Glutamatergic neuron (in vitro differentiated cells): Measurements from ENCODE around the gene HNRNPF. TPM values are rescaled to one million over a fixed set of nuclear protein-coding genes. Genes with fewer than 3 reads are reported as not detected.

Source experiments
- DNase-seq: peaks from one replicate; pipeline ENCODE4 v3.0.0; 2022
- H3K27ac Mint-ChIP-seq: one replicate; pipeline ENCODE4 v1.8.0; 2020; ENCODE audit warnings: mild to moderate bottlenecking, mixed read lengths, inconsistent platforms; ENCODE audit not compliant: unreplicated experiment
- H3K27me3 Mint-ChIP-seq: one replicate; pipeline ENCODE4 v1.8.0; 2020; ENCODE audit warnings: mild to moderate bottlenecking, moderate library complexity, mixed read lengths, inconsistent platforms; ENCODE audit not compliant: unreplicated experiment
- H3K36me3 Mint-ChIP-seq: one replicate; pipeline ENCODE4 v1.8.0; 2020; ENCODE audit warnings: mild to moderate bottlenecking, mixed read lengths, inconsistent platforms; ENCODE audit not compliant: unreplicated experiment
- H3K4me1 Mint-ChIP-seq: one replicate; pipeline ENCODE4 v1.8.0; 2020; ENCODE audit warnings: mild to moderate bottlenecking, low read depth, mixed read lengths, inconsistent platforms; ENCODE audit not compliant: unreplicated experiment
- H3K4me3 Mint-ChIP-seq: one replicate; pipeline ENCODE4 v1.8.0; 2020; ENCODE audit warnings: mild to moderate bottlenecking, mixed read lengths, inconsistent platforms; ENCODE audit not compliant: unreplicated experiment
- H3K9me3 Mint-ChIP-seq: one replicate; pipeline ENCODE4 v1.8.0; 2020; ENCODE audit warnings: mild to moderate bottlenecking, moderate library complexity, mixed read lengths, inconsistent platforms; ENCODE audit not compliant: unreplicated experiment
- total RNA-seq: library from RNA; stranded (reverse); fragmentation: NEBNext Ultra II Directional; extraction: Animal tissue kit (Norgen Biotek cat#: 25700); gene quantifications from one replicate; pipeline ENCODE4 v1.2.1, GENCODE V29; 2021; ENCODE audit not compliant: unreplicated experiment
- TF ChIP-seq, protein P1 (sequence below): fragments of 200-600 bp; sonication (generic); IDR thresholded peaks from one replicate; pipeline ENCODE4 v1.5.0; 2021; ENCODE audit not compliant: partially characterized antibody, unreplicated experiment

The HNRNPF gene
- total RNA-seq, 1 donor from 2014 or later: 99.7 TPM

DNA sequence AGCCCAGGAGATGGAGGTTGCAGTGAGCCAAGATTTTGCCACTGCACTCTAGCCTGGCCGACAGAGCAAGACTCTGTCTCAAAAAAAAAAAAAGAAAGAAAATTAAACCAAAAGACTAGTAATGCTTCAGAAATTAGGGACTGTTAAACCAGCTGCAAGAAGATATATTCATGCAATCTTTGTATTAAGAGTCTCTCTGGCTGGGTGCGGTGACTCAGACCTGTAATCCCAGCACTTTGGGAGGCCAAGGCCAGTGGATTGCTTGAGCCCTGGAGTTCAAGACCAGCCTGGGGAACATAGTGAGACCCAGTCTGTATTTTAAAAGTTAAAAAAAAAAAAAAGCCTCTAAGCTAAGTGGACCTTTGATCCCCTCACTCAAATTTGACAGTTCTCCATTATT is 2.5 kb upstream of the HNRNPF start:
- Mint-ChIP-seq H3K4me3 (no peak overlapping the region), H3K27ac (no peak overlapping the region), H3K27me3 (peaks cover 4% of the 10 kb centered on the region), H3K9me3 (peaks cover 2% of the 10 kb centered on the region), H3K36me3 (no peaks in the 10 kb centered on the region), H3K4me1 (peaks cover 3% of the 10 kb centered on the region)
- TF ChIP-seq, protein P1, sequence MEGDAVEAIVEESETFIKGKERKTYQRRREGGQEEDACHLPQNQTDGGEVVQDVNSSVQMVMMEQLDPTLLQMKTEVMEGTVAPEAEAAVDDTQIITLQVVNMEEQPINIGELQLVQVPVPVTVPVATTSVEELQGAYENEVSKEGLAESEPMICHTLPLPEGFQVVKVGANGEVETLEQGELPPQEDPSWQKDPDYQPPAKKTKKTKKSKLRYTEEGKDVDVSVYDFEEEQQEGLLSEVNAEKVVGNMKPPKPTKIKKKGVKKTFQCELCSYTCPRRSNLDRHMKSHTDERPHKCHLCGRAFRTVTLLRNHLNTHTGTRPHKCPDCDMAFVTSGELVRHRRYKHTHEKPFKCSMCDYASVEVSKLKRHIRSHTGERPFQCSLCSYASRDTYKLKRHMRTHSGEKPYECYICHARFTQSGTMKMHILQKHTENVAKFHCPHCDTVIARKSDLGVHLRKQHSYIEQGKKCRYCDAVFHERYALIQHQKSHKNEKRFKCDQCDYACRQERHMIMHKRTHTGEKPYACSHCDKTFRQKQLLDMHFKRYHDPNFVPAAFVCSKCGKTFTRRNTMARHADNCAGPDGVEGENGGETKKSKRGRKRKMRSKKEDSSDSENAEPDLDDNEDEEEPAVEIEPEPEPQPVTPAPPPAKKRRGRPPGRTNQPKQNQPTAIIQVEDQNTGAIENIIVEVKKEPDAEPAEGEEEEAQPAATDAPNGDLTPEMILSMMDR: no peak
- DNase-seq: no peak

DNA sequence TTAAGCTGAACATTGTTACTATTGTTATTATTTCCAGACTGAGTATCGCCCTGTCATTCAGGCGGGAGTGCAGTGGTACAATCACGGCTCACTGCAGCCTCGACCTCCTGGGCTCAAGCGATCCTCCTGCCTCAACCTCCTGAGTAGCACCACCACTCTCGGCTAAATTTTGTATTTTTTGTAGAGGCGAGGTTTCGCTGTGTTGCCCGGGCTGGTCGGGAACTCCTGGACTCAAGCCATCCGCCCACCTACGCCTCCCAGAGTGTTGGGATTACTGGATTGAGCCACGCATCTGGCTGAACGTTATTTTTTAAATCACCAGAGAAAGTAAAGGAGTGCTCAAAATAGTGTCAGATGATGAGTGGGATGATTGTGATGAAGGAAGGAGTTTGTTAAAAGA is 1.4 kb upstream of the HNRNPF start:
- H3K36me3 Mint-ChIP-seq: no peaks in the 10 kb centered on the region

DNA sequence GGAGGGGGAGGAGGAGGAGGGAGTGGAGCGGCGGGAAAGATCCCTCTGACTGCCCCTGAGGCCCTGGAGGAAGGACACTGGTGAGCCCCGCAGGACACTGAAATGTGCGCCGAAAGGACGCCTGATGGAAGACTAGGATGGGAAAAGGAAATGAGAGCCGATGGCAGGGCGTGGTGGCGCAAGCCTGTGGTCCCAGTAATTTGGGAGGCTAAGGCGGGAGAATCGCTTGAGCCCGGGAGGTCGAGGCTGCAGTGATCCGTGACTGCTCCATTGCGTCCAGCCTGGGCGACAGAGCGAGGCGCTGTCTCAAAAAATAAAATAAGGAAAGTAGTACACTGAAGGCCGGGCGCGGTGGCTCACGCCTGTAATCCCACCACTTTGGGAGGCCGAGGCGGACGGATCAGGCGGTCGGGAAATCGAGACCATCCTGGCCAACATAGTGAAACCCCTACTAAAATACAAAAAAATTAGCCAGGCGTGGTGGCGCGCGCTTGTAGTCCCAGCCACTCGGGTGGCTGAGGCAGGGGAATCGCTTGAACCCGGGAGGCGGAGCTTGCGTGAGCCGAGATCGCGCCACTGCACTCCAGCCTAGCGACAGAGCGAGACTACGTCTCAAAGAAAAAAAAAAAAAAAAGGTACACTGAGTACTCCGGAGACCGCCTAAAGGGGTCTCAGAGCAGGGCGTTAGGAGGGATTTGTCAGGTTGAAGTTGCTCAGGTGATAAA is 561 bp upstream of the HNRNPF start:
- DNase-seq: peak; percentile 49
- Mint-ChIP-seq H3K4me3 (peak overlapping the region; percentile 98), H3K36me3 (no peaks in the 10 kb centered on the region), H3K27ac (peak overlapping the region; percentile 94), H3K27me3 (peaks cover 4% of the 10 kb centered on the region), H3K4me1 (peaks cover 6% of the 10 kb centered on the region), H3K9me3 (peaks cover 2% of the 10 kb centered on the region)
- TF ChIP-seq, protein P1: no peak

More for the DNA sequence above, 1.4 kb upstream of the HNRNPF start:
- TF ChIP-seq, protein P1: no peak
- H3K27ac Mint-ChIP-seq: peak overlapping the region; percentile 66
- H3K9me3 Mint-ChIP-seq: peaks cover 2% of the 10 kb centered on the region
- no peak for DNase-seq
- peak overlapping the region; percentile 98 for H3K4me3 Mint-ChIP-seq
- peaks cover 3% of the 10 kb centered on the region for H3K4me1 Mint-ChIP-seq
- H3K27me3 Mint-ChIP-seq: peaks cover 4% of the 10 kb centered on the region

DNA sequence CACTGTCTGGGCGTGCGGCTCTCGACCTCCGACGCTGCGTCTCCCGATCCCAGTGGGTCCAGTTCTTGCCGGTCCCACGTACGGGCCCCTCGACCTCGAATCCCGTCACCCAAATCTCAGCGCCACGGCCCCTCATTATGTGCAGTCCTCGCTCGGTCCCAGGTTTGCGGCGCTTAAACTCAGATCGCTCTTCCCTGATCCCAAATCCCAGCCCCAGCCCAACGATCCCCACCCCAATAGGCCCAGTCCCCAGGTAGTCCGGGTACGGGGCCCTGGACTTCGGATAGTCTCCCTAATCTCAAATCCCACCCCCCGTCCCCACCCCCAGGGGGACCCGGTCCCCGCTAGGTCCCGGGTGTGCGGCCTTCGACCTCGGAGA is 666 bp downstream of the HNRNPF start:
- Mint-ChIP-seq H3K9me3 (peaks cover 2% of the 10 kb centered on the region), H3K27ac (peak overlapping the region; percentile 78), H3K4me3 (peak overlapping the region; percentile 91), H3K36me3 (no peaks in the 10 kb centered on the region), H3K4me1 (peaks cover 6% of the 10 kb centered on the region), H3K27me3 (peaks cover 4% of the 10 kb centered on the region)
- TF ChIP-seq, protein P1: no peak
- DNase-seq: peak; percentile 21

DNA sequence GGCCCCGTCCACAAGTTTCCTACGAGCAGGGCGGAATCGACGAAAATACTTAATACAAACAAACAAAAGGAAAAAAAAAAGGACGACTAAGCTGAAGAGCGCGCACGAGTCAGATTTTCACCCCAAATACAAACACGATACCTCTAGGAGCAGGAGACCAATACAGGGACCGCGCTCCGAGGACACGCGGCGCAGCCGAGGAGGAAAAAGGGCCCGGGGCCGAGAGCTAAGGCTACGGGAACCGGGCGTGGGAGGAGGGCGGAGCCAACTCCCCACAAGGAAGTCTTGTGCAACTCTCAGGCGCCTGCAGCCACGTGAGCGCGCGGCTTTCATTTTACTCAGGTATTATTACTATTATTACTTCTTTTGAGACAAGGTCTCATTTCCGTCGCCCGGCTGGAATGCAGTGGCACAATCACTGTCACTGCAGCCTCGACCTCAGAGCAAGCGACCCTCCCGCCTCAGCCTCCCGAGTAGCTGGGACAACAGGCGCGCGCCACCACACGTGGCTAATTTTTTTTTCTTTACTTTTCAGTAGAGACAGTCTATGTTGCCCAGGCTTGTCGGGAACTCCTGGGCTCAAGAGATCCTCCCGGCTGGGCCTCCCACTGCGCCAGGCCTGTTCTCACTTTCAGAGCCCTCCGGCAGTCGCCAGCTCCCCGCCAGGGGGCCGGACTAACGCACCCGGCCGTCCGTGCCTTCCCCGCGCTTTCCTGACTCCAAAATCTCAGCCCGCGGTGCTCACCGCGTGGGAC is 1.2 kb downstream of the HNRNPF start:
- H3K4me3 Mint-ChIP-seq: peak overlapping the region; percentile 91
- TF ChIP-seq, protein P1: peak; percentile 58
- peaks cover 6% of the 10 kb centered on the region for H3K4me1 Mint-ChIP-seq
- H3K27ac Mint-ChIP-seq: peak overlapping the region; percentile 78
- no peaks in the 10 kb centered on the region for H3K36me3 Mint-ChIP-seq
- peaks cover 3% of the 10 kb centered on the region for H3K27me3 Mint-ChIP-seq
- H3K9me3 Mint-ChIP-seq: peaks cover 6% of the 10 kb centered on the region
- DNase-seq: peak; percentile 77
